Prostate gland (tissue), 2 donors: ENCODE measurements around the gene PLXND1.

Source experiments
- CTCF ChIP-seq, 4 experiments: fragments of 200-600 bp in 2 of 4; fragments of 450-650 bp in 2 of 4; sonication (generic) in 2 of 4; IDR thresholded peaks; 1 replicate in 3 of 4; 2 replicates in 1 of 4; pipeline ENCODE4 v1.5.1; 2016 to 2019; ENCODE audit warnings: antibody characterized with exemption in 4 of 4, mild to moderate bottlenecking in 2 of 4, moderate library complexity in 2 of 4
- POLR2AphosphoS5 ChIP-seq: sonication (generic); formaldehyde crosslinking; IDR thresholded peaks from one replicate; pipeline ENCODE4 v1.6.1; 2017; ENCODE audit warnings: antibody characterized with exemption

GRCh38 chr3:129632977-129633376 is 26.5 kb upstream of the PLXND1 start:
- TF ChIP-seq CTCF (IDR thresholded peaks at IDR 0.05) (no peak), POLR2AphosphoS5 (no peak)
